CD4-positive, alpha-beta T cell (primary cell): ENCODE data around the gene TBL1X. TPM values are rescaled to one million over a fixed set of nuclear protein-coding genes. Genes with fewer than 3 reads are reported as not detected.

Experiments used
- ATAC-seq: fragments of 200-7000 bp; cut with Tn5 transposase; one replicate; pipeline ENCODE4 v1.10.0; 2022; ENCODE audit warnings: mild to moderate bottlenecking; ENCODE audit not compliant: poor library complexity
- CTCF ChIA-PET: fragments of 350-600 bp; sonication (Branson Sonifier 250); formaldehyde crosslinking; loops from one replicate; lab custom pipeline; 2021; ENCODE audit warnings: antibody characterized with exemption, inconsistent platforms; lab: Charles Lee
- POLR2A ChIA-PET: fragments of 350-600 bp; sonication (Branson Sonifier 250); formaldehyde crosslinking; loops from one replicate; lab custom pipeline; 2021; ENCODE audit warnings: antibody characterized with exemption, inconsistent platforms; lab: Charles Lee
- DNase-seq, 14 experiments: peaks; one replicate each; pipeline ENCODE4 v3.0.0-alpha.2; 2013 to 2020; ENCODE audit warnings: mixed read lengths in 2 of 14
- H3K27ac ChIP-seq, 2 donors: one replicate each; pipeline versions ENCODE4 v1.5.1 to v1.7.0; 2013; ENCODE audit warnings: low read length in 2 of 2, low read depth in 1 of 2, mild to moderate bottlenecking in 1 of 2
- H3K27me3 ChIP-seq, 2 experiments: 1 replicate in 1 of 2; 2 replicates in 1 of 2; pipeline versions ENCODE4 v1.6.1 to v1.7.0; 2013; ENCODE audit warnings: low read length in 2 of 2, control low read depth in 1 of 2, mild to moderate bottlenecking in 1 of 2, moderate library complexity in 1 of 2; ENCODE audit not compliant: insufficient read depth in 2 of 2, control insufficient read depth in 1 of 2
- H3K36me3 ChIP-seq: one replicate; pipeline ENCODE4 v1.6.1; 2013; ENCODE audit warnings: low read length, control low read depth; ENCODE audit not compliant: insufficient read depth
- H3K4me1 ChIP-seq: one replicate; pipeline ENCODE4 v1.6.1; 2013; ENCODE audit warnings: low read length, control low read depth; ENCODE audit not compliant: insufficient read depth
- H3K4me3 ChIP-seq: one replicate; pipeline ENCODE4 v1.5.1; 2013; ENCODE audit warnings: mild to moderate bottlenecking, low read length, moderate library complexity
- H3K9me3 ChIP-seq, 2 experiments: 1 replicate in 1 of 2; 2 replicates in 1 of 2; pipeline versions ENCODE4 v1.6.1 to v1.7.0; 2013; ENCODE audit warnings: low read length in 2 of 2, mild to moderate bottlenecking in 2 of 2, control low read depth in 1 of 2, moderate library complexity in 1 of 2; ENCODE audit not compliant: control insufficient read depth in 1 of 2, insufficient read depth in 1 of 2
- H3K27ac Mint-ChIP-seq: one replicate; pipeline ENCODE4 v1.8.0; 2020; ENCODE audit warnings: mixed read lengths
- H3K27me3 Mint-ChIP-seq: one replicate; pipeline ENCODE4 v1.8.0; 2021; ENCODE audit warnings: mixed read lengths
- H3K36me3 Mint-ChIP-seq: one replicate; pipeline ENCODE4 v1.8.0; 2021; ENCODE audit warnings: low read depth, mixed read lengths
- H3K4me1 Mint-ChIP-seq: one replicate; pipeline ENCODE4 v1.8.0; 2021; ENCODE audit warnings: low read depth, mixed read lengths
- H3K4me3 Mint-ChIP-seq: one replicate; pipeline ENCODE4 v1.8.0; 2020; ENCODE audit warnings: mild to moderate bottlenecking, mixed read lengths
- H3K9me3 Mint-ChIP-seq: one replicate; pipeline ENCODE4 v1.8.0; 2020; ENCODE audit warnings: mixed read lengths
- intact Hi-C, 2 experiments: fragments of 100-400 bp; cut with DNase I in 1 of 2; cut with micrococcal nuclease in 1 of 2; formaldehyde crosslinking; loops; one replicate each; pipeline versions ENCODE4 v1.15.1 to v1.9.0; 2023 to 2025; cut with DNase I, micrococcal nuclease
- total RNA-seq, 174 experiments: library from RNA in 2 of 174; stranded (reverse) in 2 of 174; gene quantifications; one replicate each; pipeline ENCODE4 v1.2.3 and lab custom pipeline; 2021 to 2026
- TF ChIP-seq, protein P1 (sequence below): fragments of 200-600 bp; IDR thresholded peaks from one replicate; pipeline ENCODE4 v1.8.0; 2022; ENCODE audit warnings: antibody characterized with exemption, mild to moderate bottlenecking

The TBL1X gene
- total RNA-seq, 2 experiments from 2014 or later = 17.4 to 19.2 TPM

DNA sequence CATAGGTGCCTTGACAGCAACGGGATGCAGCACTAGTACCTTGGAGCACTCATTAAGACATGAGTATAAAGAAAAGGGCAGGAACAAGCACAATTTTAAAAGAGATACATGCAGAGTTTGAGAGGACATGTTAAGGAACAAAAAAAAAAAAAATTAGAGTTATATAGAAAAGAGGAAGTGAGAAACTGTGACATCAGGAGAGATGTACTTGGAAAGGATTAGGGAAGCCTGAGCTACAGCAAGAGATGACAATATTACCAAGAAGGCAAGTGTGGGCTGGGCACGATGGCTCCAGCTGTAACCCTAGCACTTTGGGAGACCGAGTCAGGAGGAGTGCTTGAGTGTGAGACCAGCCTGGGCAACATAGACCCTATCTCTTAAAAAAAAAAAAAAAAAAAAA is 263.4 kb downstream of the TBL1X start:
- no peak overlapping the region for H3K4me3 Mint-ChIP-seq
- POLR2A ChIA-PET = no interaction called here
- intact Hi-C loops = no loop called here
- H3K27ac Mint-ChIP-seq = no peak overlapping the region
- Histone ChIP-seq H3K9me3 (peaks cover 9 to 18% of the 10 kb centered on the region in 2 experiments), H3K4me1 (no peaks in the 10 kb centered on the region), H3K4me3 (no peak overlapping the region), H3K27ac (no peak overlapping the region), H3K36me3 (no peaks in the 10 kb centered on the region), H3K27me3 (peaks cover 0 to 4% of the 10 kb centered on the region in 2 experiments)
- H3K4me1 Mint-ChIP-seq = no peaks in the 10 kb centered on the region
- H3K36me3 Mint-ChIP-seq = peaks cover 6% of the 10 kb centered on the region
- H3K9me3 Mint-ChIP-seq = no peaks in the 10 kb centered on the region
- CTCF ChIA-PET = interaction anchor here (0.5 kb wide), 1 partner anchor 26 kb away, joined by 3 read pairs; no protein-coding TSS in a partner anchor
- DNase-seq (no peak), ATAC-seq (no peak)
- TF ChIP-seq, protein P1, sequence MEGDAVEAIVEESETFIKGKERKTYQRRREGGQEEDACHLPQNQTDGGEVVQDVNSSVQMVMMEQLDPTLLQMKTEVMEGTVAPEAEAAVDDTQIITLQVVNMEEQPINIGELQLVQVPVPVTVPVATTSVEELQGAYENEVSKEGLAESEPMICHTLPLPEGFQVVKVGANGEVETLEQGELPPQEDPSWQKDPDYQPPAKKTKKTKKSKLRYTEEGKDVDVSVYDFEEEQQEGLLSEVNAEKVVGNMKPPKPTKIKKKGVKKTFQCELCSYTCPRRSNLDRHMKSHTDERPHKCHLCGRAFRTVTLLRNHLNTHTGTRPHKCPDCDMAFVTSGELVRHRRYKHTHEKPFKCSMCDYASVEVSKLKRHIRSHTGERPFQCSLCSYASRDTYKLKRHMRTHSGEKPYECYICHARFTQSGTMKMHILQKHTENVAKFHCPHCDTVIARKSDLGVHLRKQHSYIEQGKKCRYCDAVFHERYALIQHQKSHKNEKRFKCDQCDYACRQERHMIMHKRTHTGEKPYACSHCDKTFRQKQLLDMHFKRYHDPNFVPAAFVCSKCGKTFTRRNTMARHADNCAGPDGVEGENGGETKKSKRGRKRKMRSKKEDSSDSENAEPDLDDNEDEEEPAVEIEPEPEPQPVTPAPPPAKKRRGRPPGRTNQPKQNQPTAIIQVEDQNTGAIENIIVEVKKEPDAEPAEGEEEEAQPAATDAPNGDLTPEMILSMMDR = no peak
- H3K27me3 Mint-ChIP-seq = no peaks in the 10 kb centered on the region

DNA sequence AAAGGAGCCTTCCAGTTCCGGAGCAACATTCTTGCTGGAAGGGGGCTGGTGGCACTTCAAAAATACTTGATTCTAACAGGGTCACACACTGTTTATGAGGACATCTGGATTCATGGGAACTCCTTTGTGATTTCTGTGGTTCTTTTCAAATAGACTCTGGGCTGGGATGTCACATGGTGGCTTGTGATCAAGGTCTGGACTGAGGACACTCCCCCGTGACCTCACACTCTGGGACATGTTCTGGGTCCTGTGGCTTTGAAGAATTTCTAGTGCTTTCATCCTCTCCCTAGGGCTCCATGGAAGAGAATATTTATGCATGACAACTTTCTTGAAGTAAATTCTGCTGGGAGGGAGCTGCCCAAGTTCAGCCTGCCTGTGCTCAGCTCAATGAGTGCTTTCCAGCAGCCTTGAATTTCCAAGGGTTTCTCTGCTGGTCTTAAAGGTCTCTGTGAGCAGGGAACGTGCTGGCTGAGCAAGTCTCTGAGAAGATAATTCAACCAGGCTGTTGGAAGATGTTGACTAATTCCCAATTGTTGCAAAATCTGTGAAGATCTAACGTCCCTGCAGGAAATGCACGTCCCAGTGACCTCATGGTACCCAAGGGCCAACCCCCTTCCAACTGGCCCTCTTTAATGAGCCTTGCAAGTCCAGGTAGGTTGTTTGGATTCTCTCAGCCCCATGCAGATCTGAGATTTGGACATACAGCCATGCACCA is 264.5 kb downstream of the TBL1X start:
- Histone ChIP-seq H3K27ac (no peak overlapping the region), H3K36me3 (no peaks in the 10 kb centered on the region), H3K4me3 (no peak overlapping the region), H3K27me3 (peaks cover 0 to 4% of the 10 kb centered on the region in 2 experiments), H3K9me3 (peaks cover 9 to 18% of the 10 kb centered on the region in 2 experiments), H3K4me1 (no peaks in the 10 kb centered on the region)
- no peaks in the 10 kb centered on the region for H3K4me1 Mint-ChIP-seq
- intact Hi-C loops = no loop called here
- H3K4me3 Mint-ChIP-seq = no peak overlapping the region
- TF ChIP-seq, protein P1 = no peak
- H3K27ac Mint-ChIP-seq = no peak overlapping the region
- H3K36me3 Mint-ChIP-seq = peaks cover 5% of the 10 kb centered on the region
- peaks cover 4% of the 10 kb centered on the region for H3K27me3 Mint-ChIP-seq
- DNase-seq (no peak), ATAC-seq (no peak)
- ChIA-PET CTCF (no interaction called here), POLR2A (no interaction called here)
- no peaks in the 10 kb centered on the region for H3K9me3 Mint-ChIP-seq

- Mint-ChIP-seq H3K36me3 (no peaks in the 10 kb centered on the region), H3K27me3 (peaks cover 6% of the 10 kb centered on the region), H3K9me3 (no peaks in the 10 kb centered on the region), H3K27ac (no peak overlapping the region), H3K4me3 (no peak overlapping the region), H3K4me1 (no peaks in the 10 kb centered on the region)
- peaks cover 9 to 18% of the 10 kb centered on the region in 2 experiments for H3K9me3 ChIP-seq
- CTCF ChIA-PET = no interaction called here
- H3K27ac ChIP-seq = no peak overlapping the region
- no peak for DNase-seq
- no peak overlapping the region for H3K4me3 ChIP-seq
- peaks cover 0 to 4% of the 10 kb centered on the region in 2 experiments for H3K27me3 ChIP-seq
- POLR2A ChIA-PET = no interaction called here
- intact Hi-C loops = no loop called here
- no peaks in the 10 kb centered on the region for H3K4me1 ChIP-seq
- H3K36me3 ChIP-seq = no peaks in the 10 kb centered on the region
- no peak for ATAC-seq
- TF ChIP-seq, protein P1 = no peak
Observed at GRCh38 chrX:9730078-9730477, 265.2 kb downstream of the TBL1X start.
